K562 (cell line): ENCODE measurements around the gene UGT2A3. TPM values are rescaled to one million over a fixed set of nuclear protein-coding genes. Genes with fewer than 3 reads are reported as not detected.

ENCODE experiments used
- ATAC-seq: fragments of 200-7000 bp; cut with Tn5 transposase; 3 replicates; pipeline ENCODE4 v1.9.1; 2020; ENCODE audit warnings: moderate library complexity
- BruUV-seq: library from RNA; stranded (reverse); fragments of 400-500 nt; replicated peaks from 2 replicates; lab custom pipeline; 2021; lab: Mats Ljungman, UMichigan
- CTCF ChIA-PET: fragments of 300-600 bp; formaldehyde crosslinking; extraction: SDS; loops from one replicate; lab custom pipeline; 2021; ENCODE audit warnings: low intra/inter-chr PET ratio; lab: Yijun Ruan, JAX
- POLR2A ChIA-PET: fragments of 300-600, 350-650 bp; sonication (Branson Sonifier 250); formaldehyde crosslinking; extraction: SDS; loops from one replicate; lab custom pipeline; 2021; ENCODE audit warnings: antibody characterized with exemption, inconsistent platforms; lab: Yijun Ruan, JAX
- DNase-seq, 4 experiments: peaks; one replicate each; pipeline versions ENCODE4 v3.0.0 to v3.0.0-alpha.2; 2011 to 2018; ENCODE audit warnings: low spot score in 3 of 4, mixed read lengths in 3 of 4; ENCODE audit errors: extremely low read depth in 1 of 4
- FAIRE-seq: peaks from 2 replicates; lab custom pipeline; 2011; peaks lifted over from hg19 to GRCh38; lab: Jason Lieb, UNC
- H2AFZ ChIP-seq: 2 replicates; pipeline ENCODE4 v1.6.0; 2011; ENCODE audit warnings: low read depth, low read length, control low read depth, inconsistent platforms
- H3K27ac ChIP-seq: fragments of 200-600 bp; 3 replicates; pipeline ENCODE4 v1.8.0; 2011; ENCODE audit warnings: low read depth, mild to moderate bottlenecking, control low read depth, inconsistent platforms, low read length, moderate library complexity, mixed read lengths; ENCODE audit errors: extremely low read depth
- H3K27me3 ChIP-seq, 2 experiments: fragments of 300-600 bp in 1 of 2; 2 replicates in 1 of 2; 3 replicates in 1 of 2; pipeline versions ENCODE4 v1.6.0 to v1.8.0; 2011; ENCODE audit warnings: inconsistent platforms in 2 of 2, low read length in 2 of 2, mild to moderate bottlenecking in 1 of 2, mixed read lengths in 1 of 2, moderate library complexity in 1 of 2; ENCODE audit not compliant: control insufficient read depth in 2 of 2, insufficient read depth in 2 of 2
- H3K36me3 ChIP-seq: fragments of 300-600 bp; 3 replicates; pipeline ENCODE4 v1.8.0; 2011; ENCODE audit warnings: mild to moderate bottlenecking, low read length, inconsistent platforms; ENCODE audit not compliant: control insufficient read depth, insufficient read depth
- H3K4me1 ChIP-seq, 2 experiments: fragments of 200-600 bp in 1 of 2; replicated peaks in 1 of 2; 2 replicates in 1 of 2; 3 replicates in 1 of 2; pipeline versions ENCODE4 v1.5.1 to v1.8.0; 2011; ENCODE audit warnings: inconsistent platforms in 2 of 2, low read length in 2 of 2, mild to moderate bottlenecking in 1 of 2, mixed read lengths in 1 of 2, moderate library complexity in 1 of 2; ENCODE audit not compliant: control insufficient read depth in 2 of 2, insufficient read depth in 2 of 2
- H3K4me2 ChIP-seq: 2 replicates; pipeline ENCODE4 v1.6.1; 2011; ENCODE audit warnings: low read length, control low read depth, inconsistent platforms, mixed read lengths; ENCODE audit not compliant: insufficient read depth
- H3K4me3 ChIP-seq: fragments of 200-600 bp; sonication (generic), shearing (Covaris generic); 2 replicates; pipeline ENCODE4 v1.5.1; 2016; ENCODE audit warnings: control low read depth, inconsistent platforms
- H3K79me2 ChIP-seq: fragments of 200-600 bp; 3 replicates; pipeline ENCODE4 v1.8.0; 2011; ENCODE audit warnings: low read length, inconsistent platforms; ENCODE audit not compliant: control insufficient read depth, insufficient read depth
- H3K9ac ChIP-seq, 2 experiments: 2 replicates each; pipeline versions ENCODE4 v1.6.0 to v1.6.1; 2011; ENCODE audit warnings: low read depth in 2 of 2, low read length in 2 of 2, control low read depth in 1 of 2, inconsistent platforms in 1 of 2, mild to moderate bottlenecking in 1 of 2, mixed read lengths in 1 of 2; ENCODE audit not compliant: insufficient read depth in 1 of 2
- H3K9me1 ChIP-seq: one replicate; pipeline ENCODE4 v1.6.0; 2011; ENCODE audit warnings: inconsistent platforms, mild to moderate bottlenecking, low read length, moderate library complexity; ENCODE audit not compliant: control insufficient read depth, insufficient read depth
- H3K9me3 ChIP-seq: replicated peaks from 2 replicates; pipeline ENCODE4 v1.5.1; 2011; ENCODE audit warnings: low read depth, low read length, inconsistent platforms; ENCODE audit not compliant: control insufficient read depth, insufficient read depth
- H4K20me1 ChIP-seq: replicated peaks from 2 replicates; pipeline ENCODE4 v1.6.1; 2011; ENCODE audit warnings: low read length, inconsistent platforms, mixed read lengths; ENCODE audit not compliant: control insufficient read depth, insufficient read depth
- ARID3B ChIP-seq: fragments of 250-450 bp; sonication (Bioruptor Pico); IDR thresholded peaks from 2 replicates; pipeline ENCODE4 v1.4.0; 2020; ENCODE audit warnings: borderline replicate concordance
- CBX8 ChIP-seq: fragments of 200-600 bp; sonication (generic); IDR thresholded peaks from 2 replicates; pipeline ENCODE4 v1.6.1; 2012; ENCODE audit warnings: borderline replicate concordance, mixed run types, low read depth, mild to moderate bottlenecking, moderate library complexity, mixed read lengths, low read length, control low read depth, inconsistent platforms; ENCODE audit not compliant: poor library complexity, severe bottlenecking; ENCODE audit errors: extremely low read depth
- CC2D1A ChIP-seq: fragments of 450-650 bp; IDR thresholded peaks from 2 replicates; pipeline ENCODE4 v1.6.1; 2017; ENCODE audit warnings: mild to moderate bottlenecking
- ETV5 ChIP-seq: sonication (generic); formaldehyde crosslinking; IDR thresholded peaks from 2 replicates; pipeline ENCODE4 v1.4.0; 2020; ENCODE audit warnings: low read depth, mild to moderate bottlenecking, missing genetic modification reagents
- HSF4 ChIP-seq: fragments of 250-450 bp; sonication (Bioruptor Pico); IDR thresholded peaks from 2 replicates; pipeline ENCODE4 v2.1.2; 2022; ENCODE audit warnings: mild to moderate bottlenecking, moderate library complexity, borderline replicate concordance
- JUN ChIP-seq, 2 experiments: sonication (generic) in 1 of 2; formaldehyde crosslinking in 1 of 2; IDR thresholded peaks; 2 replicates each; pipeline versions ENCODE4 v1.6.1 to v1.8.0; 2012 to 2022; ENCODE audit warnings: borderline replicate concordance in 2 of 2, mild to moderate bottlenecking in 2 of 2, improper control_type of control experiment in 1 of 2, low read depth in 1 of 2, low read length in 1 of 2, missing genetic modification reagents in 1 of 2
- MAFF ChIP-seq: IDR thresholded peaks from 2 replicates; pipeline ENCODE4 v1.6.1; 2012; ENCODE audit warnings: low read length, improper control_type of control experiment
- PHB ChIP-seq: fragments of 250-450 bp; sonication (Bioruptor Pico); IDR thresholded peaks from 2 replicates; pipeline ENCODE4 v1.5.0; 2021
- POLR2H ChIP-seq: IDR thresholded peaks from 2 replicates; pipeline ENCODE4 v1.6.1; 2016; ENCODE audit warnings: missing genetic modification characterization, low read depth, mild to moderate bottlenecking, control low read depth, missing compliant biosample characterization, moderate library complexity
- RBM14 ChIP-seq: fragments of 200-400 bp; formaldehyde crosslinking; IDR thresholded peaks from 2 replicates; pipeline ENCODE4 v1.6.1; 2018; ENCODE audit warnings: low read depth, mild to moderate bottlenecking, low read length, moderate library complexity, borderline replicate concordance; ENCODE audit not compliant: insufficient read depth
- SMARCB1 ChIP-seq: IDR thresholded peaks from 2 replicates; pipeline ENCODE4 v1.6.1; 2011; ENCODE audit warnings: improper control_type of control experiment, low read depth; ENCODE audit not compliant: insufficient read length
- ZFX ChIP-seq: sonication (generic); formaldehyde crosslinking; IDR thresholded peaks from 2 replicates; pipeline ENCODE4 v1.8.0; 2022; ENCODE audit warnings: mild to moderate bottlenecking, missing genetic modification reagents, moderate library complexity
- ZNF239 ChIP-seq: fragments of 250-450 bp; sonication (Bioruptor Pico); IDR thresholded peaks from 2 replicates; pipeline ENCODE4 v1.4.0; 2020; ENCODE audit warnings: mild to moderate bottlenecking
- ZNF24 ChIP-seq: fragments of 450-650 bp; IDR thresholded peaks from 2 replicates; pipeline ENCODE4 v1.6.1; 2016
- ZNF717 ChIP-seq: fragments of 250-450 bp; sonication (Bioruptor Pico); IDR thresholded peaks from 2 replicates; pipeline ENCODE4 v1.5.0; 2021
- WGBS: fragments of 100-300 bp; shearing (Covaris generic); methylation state at CpG from one replicate; pipeline ENCODE4 v1.1.6; 2016; ENCODE audit warnings: low coverage, mixed read lengths; ENCODE audit not compliant: insufficient coverage; ENCODE audit errors: missing lambda C conversion rate; 5-methylcytosine and 5-hydroxymethylcytosine counted together
- in situ Hi-C: fragments of 300-500 bp; cut with MboI; formaldehyde crosslinking; loops from 4 replicates; pipeline ENCODE4 v1.15.0; 2018; ENCODE audit warnings: inconsistent platforms, mixed read lengths
- intact Hi-C: fragments of 100-400 bp; cut with micrococcal nuclease; formaldehyde crosslinking; loops from 2 replicates; pipeline ENCODE4 v1.14.2; 2022
- polyA plus RNA-seq, 8 experiments: library from polyadenylated mRNA; depleted of rRNA in 4 of 8; stranded (reverse) in 5 of 8; unstranded in 3 of 8; fragments of >200 nt; fragmentation: Nextera tagmentation in 2 of 8; fragmentation: Illumina TruSeq in 1 of 8; extraction: Ambion mirVana in 2 of 8; extraction: Trizol in 1 of 8; gene quantifications; 2 replicates each; pipeline versions ENCODE4 v1.2.1 to v1.2.3, GENCODE V29; 2011 to 2014; ENCODE audit warnings: inconsistent platforms in 1 of 8, missing spikeins in 1 of 8
- total RNA-seq, 7 experiments: library from RNA; depleted of rRNA in 6 of 7; stranded (reverse); fragments of >200 nt in 6 of 7; fragmentation: Illumina TruSeq in 2 of 7; extraction: Trizol in 2 of 7; gene quantifications; 2 replicates each; pipeline versions ENCODE4 v1.2.1 to v1.2.3, GENCODE V29; 2011 to 2021; ENCODE audit warnings: low replicate concordance in 1 of 7
- TF ChIP-seq, protein P1 (sequence below): fragments of 450-650 bp; formaldehyde crosslinking; IDR thresholded peaks from 2 replicates; pipeline ENCODE4 v1.4.0; 2020; ENCODE audit warnings: mild to moderate bottlenecking, moderate library complexity
- TF ChIP-seq, protein P2 (sequence below): fragments of 200-400 bp; formaldehyde crosslinking; IDR thresholded peaks from 2 replicates; pipeline ENCODE4 v1.6.1; 2017; ENCODE audit warnings: mild to moderate bottlenecking, low read depth, low read length, moderate library complexity

Gene UGT2A3
- total and polyA plus RNA-seq, 9 of the 15 experiments (the other 6 are each of a cell fraction or from before 2014, with no cell fraction given): not detected

- no peak overlapping the region for H3K27ac ChIP-seq
- H2AFZ ChIP-seq: no peak overlapping the region
- H3K9ac ChIP-seq: no peak overlapping the region
- ChIA-PET POLR2A (no interaction called here), CTCF (no interaction called here)
- 0% methylated on average over 2 of the region's 2 CpGs for WGBS
- no peaks in the 10 kb centered on the region for H3K36me3 ChIP-seq
- in situ Hi-C loops (no loop called here), intact Hi-C loops (no loop called here)
- no peaks in the 10 kb centered on the region for H3K9me3 ChIP-seq
- FAIRE-seq (no peak), DNase-seq (no peak), ATAC-seq (no peak)
- no peaks in the 10 kb centered on the region for H3K79me2 ChIP-seq
- no peaks in the 10 kb centered on the region for H3K27me3 ChIP-seq
- no peaks in the 10 kb centered on the region for H4K20me1 ChIP-seq
- no peak overlapping the region for H3K4me3 ChIP-seq
- TF ChIP-seq POLR2H (tag) (no peak), RBM14 (no peak), ARID3B (no peak), HSF4 (CRISPR knock-in tag) (no peak), ZNF24 (no peak), SMARCB1 (no peak), ZFX (no peak), ETV5 (CRISPR knock-in tag) (no peak), JUN (IDR thresholded peaks at IDR 0.05; ENCODE audit: borderline replicate concordance, low read depth, low read length) (no peak), JUN (CRISPR knock-in tag; IDR thresholded peaks at IDR 0.05; ENCODE audit: borderline replicate concordance) (no peak), ZNF239 (no peak), PHB (CRISPR knock-in tag) (no peak), CC2D1A (no peak), CBX8 (no peak), MAFF (no peak), ZNF717 (CRISPR knock-in tag) (no peak)
- TF ChIP-seq, protein P1, sequence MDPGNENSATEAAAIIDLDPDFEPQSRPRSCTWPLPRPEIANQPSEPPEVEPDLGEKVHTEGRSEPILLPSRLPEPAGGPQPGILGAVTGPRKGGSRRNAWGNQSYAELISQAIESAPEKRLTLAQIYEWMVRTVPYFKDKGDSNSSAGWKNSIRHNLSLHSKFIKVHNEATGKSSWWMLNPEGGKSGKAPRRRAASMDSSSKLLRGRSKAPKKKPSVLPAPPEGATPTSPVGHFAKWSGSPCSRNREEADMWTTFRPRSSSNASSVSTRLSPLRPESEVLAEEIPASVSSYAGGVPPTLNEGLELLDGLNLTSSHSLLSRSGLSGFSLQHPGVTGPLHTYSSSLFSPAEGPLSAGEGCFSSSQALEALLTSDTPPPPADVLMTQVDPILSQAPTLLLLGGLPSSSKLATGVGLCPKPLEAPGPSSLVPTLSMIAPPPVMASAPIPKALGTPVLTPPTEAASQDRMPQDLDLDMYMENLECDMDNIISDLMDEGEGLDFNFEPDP (CRISPR knock-in tag): no peak
- TF ChIP-seq, protein P2, sequence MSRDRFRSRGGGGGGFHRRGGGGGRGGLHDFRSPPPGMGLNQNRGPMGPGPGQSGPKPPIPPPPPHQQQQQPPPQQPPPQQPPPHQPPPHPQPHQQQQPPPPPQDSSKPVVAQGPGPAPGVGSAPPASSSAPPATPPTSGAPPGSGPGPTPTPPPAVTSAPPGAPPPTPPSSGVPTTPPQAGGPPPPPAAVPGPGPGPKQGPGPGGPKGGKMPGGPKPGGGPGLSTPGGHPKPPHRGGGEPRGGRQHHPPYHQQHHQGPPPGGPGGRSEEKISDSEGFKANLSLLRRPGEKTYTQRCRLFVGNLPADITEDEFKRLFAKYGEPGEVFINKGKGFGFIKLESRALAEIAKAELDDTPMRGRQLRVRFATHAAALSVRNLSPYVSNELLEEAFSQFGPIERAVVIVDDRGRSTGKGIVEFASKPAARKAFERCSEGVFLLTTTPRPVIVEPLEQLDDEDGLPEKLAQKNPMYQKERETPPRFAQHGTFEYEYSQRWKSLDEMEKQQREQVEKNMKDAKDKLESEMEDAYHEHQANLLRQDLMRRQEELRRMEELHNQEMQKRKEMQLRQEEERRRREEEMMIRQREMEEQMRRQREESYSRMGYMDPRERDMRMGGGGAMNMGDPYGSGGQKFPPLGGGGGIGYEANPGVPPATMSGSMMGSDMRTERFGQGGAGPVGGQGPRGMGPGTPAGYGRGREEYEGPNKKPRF: no peak
- BruUV-seq: no TSS peak
- no peak overlapping the region for H3K4me2 ChIP-seq
- no peaks in the 10 kb centered on the region for H3K9me1 ChIP-seq
- H3K4me1 ChIP-seq: no peaks in the 10 kb centered on the region
Measured at GRCh38 chr4:68951806-68952585, 392 bp upstream of the UGT2A3 start.
